ENCODE data around the gene MARS1.

GRCh38 chr12:57490126-57490525, 2.3 kb downstream of the MARS1 start:
- no peak for TF ChIP-seq POLR2A (IDR thresholded peaks at IDR 0.05; ENCODE audit: low read length)
- TF ChIP-seq GATA1 (IDR thresholded peaks at IDR 0.05; ENCODE audit: low read depth, low read length) = no peak

All from erythroblast (primary cell).